ENCODE data around the gene RAB8B.

- TF ChIP-seq, protein P1, sequence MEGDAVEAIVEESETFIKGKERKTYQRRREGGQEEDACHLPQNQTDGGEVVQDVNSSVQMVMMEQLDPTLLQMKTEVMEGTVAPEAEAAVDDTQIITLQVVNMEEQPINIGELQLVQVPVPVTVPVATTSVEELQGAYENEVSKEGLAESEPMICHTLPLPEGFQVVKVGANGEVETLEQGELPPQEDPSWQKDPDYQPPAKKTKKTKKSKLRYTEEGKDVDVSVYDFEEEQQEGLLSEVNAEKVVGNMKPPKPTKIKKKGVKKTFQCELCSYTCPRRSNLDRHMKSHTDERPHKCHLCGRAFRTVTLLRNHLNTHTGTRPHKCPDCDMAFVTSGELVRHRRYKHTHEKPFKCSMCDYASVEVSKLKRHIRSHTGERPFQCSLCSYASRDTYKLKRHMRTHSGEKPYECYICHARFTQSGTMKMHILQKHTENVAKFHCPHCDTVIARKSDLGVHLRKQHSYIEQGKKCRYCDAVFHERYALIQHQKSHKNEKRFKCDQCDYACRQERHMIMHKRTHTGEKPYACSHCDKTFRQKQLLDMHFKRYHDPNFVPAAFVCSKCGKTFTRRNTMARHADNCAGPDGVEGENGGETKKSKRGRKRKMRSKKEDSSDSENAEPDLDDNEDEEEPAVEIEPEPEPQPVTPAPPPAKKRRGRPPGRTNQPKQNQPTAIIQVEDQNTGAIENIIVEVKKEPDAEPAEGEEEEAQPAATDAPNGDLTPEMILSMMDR (IDR thresholded peaks at IDR 0.05 in 4 of 5, conservative IDR thresholded peaks at IDR 0.05 in 1 of 5): no peak
- no peak for TF ChIP-seq POLR2A (IDR thresholded peaks at IDR 0.05)
Observed at GRCh38 chr15:63187589-63188226, 1.7 kb upstream of the RAB8B start.
